OCI-LY1 (cell line): Measurements from ENCODE around the gene SLC39A8.

ENCODE experiments used
- EZH2 ChIP-seq: fragments of 200-600 bp; sonication (generic), shearing (Covaris generic); IDR thresholded peaks from 2 replicates; pipeline ENCODE4 v1.8.0; 2017; ENCODE audit warnings: borderline replicate concordance, mixed run types, mild to moderate bottlenecking, antibody characterized with exemption, low read length, moderate library complexity, mixed read lengths
- TF ChIP-seq, protein P1 (sequence below): fragments of 200-600 bp; sonication (generic), shearing (Covaris generic); IDR thresholded peaks from 2 replicates; pipeline ENCODE4 v1.5.1; 2017; ENCODE audit warnings: mild to moderate bottlenecking, antibody characterized with exemption, low read length, moderate library complexity, mixed read lengths

DNA sequence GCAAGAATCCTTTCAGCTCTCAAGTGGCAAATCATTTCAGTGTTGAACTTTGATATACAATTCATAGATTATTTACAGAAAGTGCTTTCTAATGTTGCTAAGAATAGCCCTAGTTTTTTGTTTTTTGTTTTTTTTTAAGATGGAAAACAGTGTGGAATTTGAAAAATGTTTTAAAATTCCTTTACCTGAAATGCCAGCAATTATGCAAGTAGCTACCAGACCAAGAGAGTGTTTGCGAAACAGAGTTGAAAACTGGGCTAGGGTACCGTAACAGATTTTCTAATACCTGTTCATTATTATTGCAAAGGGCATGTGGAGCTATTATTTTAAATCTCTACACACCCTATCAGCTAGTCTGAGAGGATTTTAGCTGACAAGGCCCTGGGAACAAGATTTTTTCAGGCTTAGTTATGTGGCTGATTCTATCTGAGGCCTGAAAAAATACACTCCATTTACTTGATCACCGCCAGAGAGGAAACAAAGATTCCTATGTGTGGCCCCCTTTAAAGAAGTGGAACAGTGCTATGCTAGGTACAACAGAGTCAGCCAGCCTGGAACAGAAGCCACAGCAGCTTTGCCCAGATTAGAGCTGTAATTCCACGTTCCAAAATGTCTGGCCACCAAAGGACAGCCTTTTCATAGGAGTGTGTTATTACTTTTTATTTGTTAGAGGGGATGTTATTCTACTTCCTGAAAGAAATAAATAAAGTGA is 46.9 kb upstream of the SLC39A8 start:
- TF ChIP-seq, protein P1, sequence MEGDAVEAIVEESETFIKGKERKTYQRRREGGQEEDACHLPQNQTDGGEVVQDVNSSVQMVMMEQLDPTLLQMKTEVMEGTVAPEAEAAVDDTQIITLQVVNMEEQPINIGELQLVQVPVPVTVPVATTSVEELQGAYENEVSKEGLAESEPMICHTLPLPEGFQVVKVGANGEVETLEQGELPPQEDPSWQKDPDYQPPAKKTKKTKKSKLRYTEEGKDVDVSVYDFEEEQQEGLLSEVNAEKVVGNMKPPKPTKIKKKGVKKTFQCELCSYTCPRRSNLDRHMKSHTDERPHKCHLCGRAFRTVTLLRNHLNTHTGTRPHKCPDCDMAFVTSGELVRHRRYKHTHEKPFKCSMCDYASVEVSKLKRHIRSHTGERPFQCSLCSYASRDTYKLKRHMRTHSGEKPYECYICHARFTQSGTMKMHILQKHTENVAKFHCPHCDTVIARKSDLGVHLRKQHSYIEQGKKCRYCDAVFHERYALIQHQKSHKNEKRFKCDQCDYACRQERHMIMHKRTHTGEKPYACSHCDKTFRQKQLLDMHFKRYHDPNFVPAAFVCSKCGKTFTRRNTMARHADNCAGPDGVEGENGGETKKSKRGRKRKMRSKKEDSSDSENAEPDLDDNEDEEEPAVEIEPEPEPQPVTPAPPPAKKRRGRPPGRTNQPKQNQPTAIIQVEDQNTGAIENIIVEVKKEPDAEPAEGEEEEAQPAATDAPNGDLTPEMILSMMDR: no peak
- TF ChIP-seq EZH2: no peak
